Gastrocnemius medialis (tissue), 4 donors: ENCODE measurements around the gene PLXNA3.

Source experiments
- CTCF ChIP-seq, 5 experiments: fragments of 450-650 bp in 3 of 5; fragments of 200-600 bp in 2 of 5; sonication (generic) in 2 of 5; IDR thresholded peaks in 4 of 5; conservative IDR thresholded peaks in 1 of 5; 1 replicate in 4 of 5; 2 replicates in 1 of 5; pipeline ENCODE4 v1.5.1; 2016 to 2019; ENCODE audit warnings: antibody characterized with exemption in 5 of 5, mild to moderate bottlenecking in 3 of 5, moderate library complexity in 3 of 5
- POLR2A ChIP-seq, 2 donors: fragments of 450-650 bp; IDR thresholded peaks; one replicate each; pipeline ENCODE4 v1.6.1; 2017; ENCODE audit warnings: antibody characterized with exemption in 2 of 2, mild to moderate bottlenecking in 2 of 2, moderate library complexity in 2 of 2

- TF ChIP-seq CTCF (IDR thresholded peaks at IDR 0.05 in 4 of 5, conservative IDR thresholded peaks at IDR 0.05 in 1 of 5): no peak
- no peak for TF ChIP-seq POLR2A (IDR thresholded peaks at IDR 0.05)
Measured at GRCh38 chrX:154459832-154460231, 1.8 kb downstream of the PLXNA3 start.
